HG03575 (cell line): ENCODE results near the gene ESRRA.
"Not testable (repeated sequence)": the region's sequence is repeated elsewhere in the genome, so short reads cannot be mapped to it uniquely, and the experiment has no call there.

Experiments
- ATAC-seq: cut with Tn5 transposase; IDR thresholded peaks from one replicate; pipeline ENCODE4 v1.9.1; 2021; ENCODE audit not compliant: unreplicated experiment, insufficient number of reproducible peaks, low FRiP score; ENCODE audit errors: extremely low read depth

Gene ESRRA

GRCh38 chr11:64320556-64320955 is 15.2 kb downstream of the ESRRA start:
- ATAC-seq: no peak

- ATAC-seq: no peak
Measured at GRCh38 chr11:64321026-64321425, 15.7 kb downstream of the ESRRA start.

GRCh38 chr11:64321533-64321932 is 16.2 kb downstream of the ESRRA start:
- no peak for ATAC-seq

GRCh38 chr11:64322925-64323260 is 17.6 kb downstream of the ESRRA start:
- ATAC-seq: no peak

- ATAC-seq: no peak
Measured at GRCh38 chr11:64323373-64323772, 18.0 kb downstream of the ESRRA start.

GRCh38 chr11:64323984-64324383 is 18.7 kb downstream of the ESRRA start:
- ATAC-seq: not testable (repeated sequence)

- no peak for ATAC-seq
Measured at GRCh38 chr11:64324692-64325469, 19.6 kb downstream of the ESRRA start.

GRCh38 chr11:64327375-64327774 is 22.1 kb downstream of the ESRRA start:
- no peak for ATAC-seq

- ATAC-seq: no peak
Measured at GRCh38 chr11:64327993-64328392, 22.7 kb downstream of the ESRRA start.

GRCh38 chr11:64330888-64331287 is 25.6 kb downstream of the ESRRA start:
- no peak for ATAC-seq

GRCh38 chr11:64331569-64332371 is 26.4 kb downstream of the ESRRA start:
- no peak for ATAC-seq

- ATAC-seq: no peak
Measured at GRCh38 chr11:64333556-64333955, 28.2 kb downstream of the ESRRA start.

GRCh38 chr11:64334764-64335735 is 29.7 kb downstream of the ESRRA start:
- ATAC-seq: no peak

- ATAC-seq: no peak
Measured at GRCh38 chr11:64337538-64338249, 32.4 kb downstream of the ESRRA start.

- no peak for ATAC-seq
Measured at GRCh38 chr11:64338716-64339115, 33.4 kb downstream of the ESRRA start.

GRCh38 chr11:64339286-64339685 is 34.0 kb downstream of the ESRRA start:
- no peak for ATAC-seq

- ATAC-seq: no peak
Measured at GRCh38 chr11:64339754-64340408, 34.6 kb downstream of the ESRRA start, which contains the start of gene CCDC88B. TSS of gene CCDC88B (plus strand) at chr11:64340204. CDS start at chr11:64340267, 63 bp downstream.

- no peak for ATAC-seq
Measured at GRCh38 chr11:64340671-64341335, 35.5 kb downstream of the ESRRA start.
